Measurements from ENCODE around the gene LATS2.

The LATS2 gene

DNA sequence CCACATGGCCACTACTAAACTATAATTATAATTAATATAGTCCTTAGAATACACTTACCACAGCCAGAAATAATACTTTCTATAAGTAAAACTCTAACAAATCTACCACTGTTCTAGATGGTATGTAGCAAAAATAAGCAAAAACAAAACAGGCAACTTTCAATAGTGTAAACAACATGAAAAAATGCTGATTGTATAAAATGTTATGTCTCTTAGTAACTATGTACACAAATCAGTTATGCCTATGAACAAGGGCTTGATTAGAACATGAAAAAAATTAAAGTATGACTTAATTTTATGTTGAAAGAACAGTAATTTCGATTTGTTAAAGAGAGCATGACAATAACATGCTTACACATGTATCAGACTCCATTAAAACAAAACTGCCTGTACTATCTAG, 60.7 kb downstream of the LATS2 start:
- no peak for DNase-seq (ENCODE audit: low read depth)
- no peak overlapping the region for H3K4me3 ChIP-seq (ENCODE audit: low read depth, low read length)

DNA sequence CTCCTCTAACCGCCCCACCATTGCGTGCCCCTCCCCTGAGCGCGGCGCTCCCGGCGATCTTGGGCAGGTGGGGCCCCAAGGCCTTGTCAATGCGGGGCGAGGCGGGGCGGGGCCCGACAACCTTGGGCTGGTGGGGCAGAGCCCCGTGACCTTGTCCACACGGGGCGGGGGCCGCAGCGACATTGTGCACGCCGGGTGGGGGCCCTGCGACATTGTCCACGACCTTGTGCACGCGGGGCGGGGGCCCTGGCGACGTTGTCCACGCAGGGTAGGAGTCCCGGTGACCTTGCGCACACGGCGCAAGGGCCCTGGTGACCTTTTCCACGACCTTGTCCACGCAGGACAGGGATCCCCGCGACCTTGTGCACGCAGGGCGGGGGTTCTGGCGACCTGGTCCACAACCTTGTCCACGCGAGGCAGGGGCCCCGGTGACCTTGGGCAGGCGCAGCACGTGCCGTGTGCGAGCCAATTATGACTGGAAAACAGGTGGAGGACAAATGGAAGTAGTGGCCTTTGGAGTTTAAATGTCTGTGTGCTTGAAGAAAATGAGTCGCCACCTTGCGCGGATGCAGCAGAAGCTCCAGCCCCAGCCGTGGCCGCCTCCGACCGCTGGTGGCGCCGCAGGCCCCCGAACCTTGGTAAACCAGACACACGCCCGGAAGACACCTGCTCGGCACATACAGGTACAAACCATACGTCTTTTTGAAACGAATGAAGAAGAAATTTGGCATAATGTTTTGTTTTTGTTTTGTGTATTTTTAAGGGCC, 62.6 kb downstream of the LATS2 start:
- no peak for DNase-seq (ENCODE audit: low read depth)
- H3K4me3 ChIP-seq (ENCODE audit: low read depth, low read length) = no peak overlapping the region

DNA sequence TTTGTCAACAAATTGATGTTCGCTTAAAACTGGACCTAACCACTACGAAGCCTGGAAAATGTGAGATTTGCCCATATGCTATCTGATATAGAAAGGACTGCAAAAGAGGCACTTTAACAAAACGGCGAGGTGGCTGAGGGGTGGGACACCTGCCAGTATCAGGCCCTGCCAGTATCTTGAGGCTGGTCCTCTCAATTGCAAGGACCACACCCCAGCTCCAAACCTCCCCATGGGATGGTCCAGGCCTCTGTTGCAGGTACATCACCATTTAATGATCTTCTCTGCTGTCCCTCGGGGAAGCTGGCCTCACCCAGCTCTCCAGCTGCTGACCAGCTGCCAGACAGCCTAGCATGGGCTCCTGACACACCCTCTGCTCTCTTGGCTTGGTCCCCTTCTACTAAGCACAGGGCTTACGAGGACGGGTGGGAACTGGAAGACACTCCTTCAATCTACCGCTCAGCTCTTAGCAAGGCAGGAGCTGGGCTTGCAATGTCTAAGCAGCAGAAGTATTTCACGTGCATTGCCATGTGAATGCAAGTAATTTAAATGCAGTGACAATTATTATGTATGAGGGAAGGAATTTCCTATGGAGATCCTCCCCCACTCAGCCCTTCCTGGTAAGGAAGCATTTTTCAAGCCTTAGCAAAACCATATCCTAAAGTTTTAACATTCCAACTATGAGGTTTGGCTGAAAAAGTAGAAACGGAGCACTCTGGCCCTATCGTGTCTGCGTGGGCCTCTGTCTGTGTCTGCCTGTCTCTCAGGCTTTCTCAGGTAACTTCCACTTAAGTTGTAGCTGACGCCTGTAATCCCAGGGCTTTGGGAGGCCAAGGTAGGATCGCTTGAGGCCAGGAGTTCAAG, 63.9 kb downstream of the LATS2 start:
- peak; percentile 66 for DNase-seq (ENCODE audit: low read depth)
- no peak overlapping the region for H3K4me3 ChIP-seq (ENCODE audit: low read depth, low read length)

DNA sequence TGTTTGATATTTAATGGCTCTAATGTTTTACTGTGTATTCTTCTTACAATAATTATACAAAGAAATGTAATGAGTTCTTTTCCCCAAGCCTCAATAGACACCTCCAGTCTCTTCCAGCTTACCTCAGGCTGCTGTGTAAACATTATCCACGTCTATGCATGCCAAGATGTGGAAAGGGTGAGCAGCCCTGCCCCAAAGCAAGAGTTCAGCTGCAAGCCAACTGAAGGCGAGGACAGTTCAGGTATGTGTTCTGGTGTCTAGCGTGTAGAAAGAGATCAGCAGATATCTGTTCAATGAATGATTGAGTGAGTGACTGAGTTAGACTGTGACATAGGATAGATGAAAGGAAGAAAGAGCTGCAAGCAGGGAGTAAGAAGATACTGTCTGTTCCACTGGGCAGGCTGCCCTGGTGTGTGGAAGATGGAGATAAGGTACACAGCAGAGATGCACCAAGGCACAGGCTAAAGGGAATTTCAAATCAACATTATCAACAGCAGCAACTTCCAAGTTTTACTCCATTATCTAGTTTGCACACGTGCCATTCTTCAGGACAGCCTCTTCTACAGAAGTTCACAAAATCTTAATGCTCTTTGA, 66.0 kb downstream of the LATS2 start:
- no peak for DNase-seq (ENCODE audit: low read depth)
- no peak overlapping the region for H3K4me3 ChIP-seq (ENCODE audit: low read depth, low read length)

DNA sequence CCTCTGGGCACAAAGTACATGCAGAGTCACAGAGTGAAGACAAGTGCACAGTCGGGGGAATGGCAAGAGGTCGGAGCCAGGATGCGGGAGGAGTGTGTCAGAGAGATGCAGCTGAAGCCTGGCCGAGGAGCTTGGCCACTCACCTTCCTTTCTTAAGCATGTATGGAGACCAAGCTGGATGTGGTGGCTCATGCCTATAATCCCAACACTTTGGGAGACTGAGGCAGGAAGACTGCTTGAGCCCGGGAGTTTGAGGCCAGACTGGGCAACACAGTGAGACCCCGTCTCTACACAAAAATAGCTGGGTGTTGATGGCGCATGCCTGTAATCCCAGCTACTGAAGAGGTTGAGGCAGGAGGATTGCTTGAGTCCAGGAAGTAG, 67.0 kb downstream of the LATS2 start:
- H3K4me3 ChIP-seq (ENCODE audit: low read depth, low read length) = no peak overlapping the region
- no peak for DNase-seq (ENCODE audit: low read depth)

DNA sequence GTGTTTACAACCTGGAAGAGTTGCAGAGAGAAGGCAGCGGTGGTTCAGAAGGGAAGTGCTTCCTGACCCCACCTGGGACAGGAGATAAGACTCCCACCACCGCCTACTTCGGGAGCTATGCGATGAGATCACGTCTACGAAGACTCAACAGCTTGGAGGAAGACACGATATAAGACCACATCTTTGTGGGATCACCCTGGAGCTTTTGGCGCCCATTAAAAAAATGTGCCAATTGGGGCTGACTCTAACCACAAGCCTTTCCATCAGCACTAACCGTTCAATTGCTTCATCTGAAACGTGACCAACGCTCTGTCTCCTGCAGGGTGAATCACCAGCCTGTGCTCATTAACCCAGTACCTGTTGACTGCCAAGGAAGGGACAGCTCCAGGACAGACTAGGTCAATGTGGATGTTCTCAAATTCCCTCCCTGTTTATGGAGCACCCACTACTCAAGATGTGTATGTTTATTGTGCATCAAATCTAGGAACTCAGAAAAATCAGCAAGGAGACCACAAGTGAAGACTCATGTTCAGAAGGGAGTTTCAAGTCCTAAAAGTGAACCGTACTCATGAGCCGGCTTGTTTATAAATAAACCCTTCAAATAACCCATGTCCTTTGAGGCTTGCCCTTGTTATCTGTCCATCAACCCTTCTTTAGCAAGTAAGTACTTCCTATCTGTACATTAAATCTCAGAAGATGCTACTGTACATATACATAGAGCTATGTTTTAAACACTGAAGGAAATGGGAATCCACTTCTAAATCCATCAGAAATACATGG, 67.5 kb downstream of the LATS2 start:
- peak; percentile 63 for DNase-seq (ENCODE audit: low read depth)
- H3K4me3 ChIP-seq (ENCODE audit: low read depth, low read length) = no peak overlapping the region

DNA sequence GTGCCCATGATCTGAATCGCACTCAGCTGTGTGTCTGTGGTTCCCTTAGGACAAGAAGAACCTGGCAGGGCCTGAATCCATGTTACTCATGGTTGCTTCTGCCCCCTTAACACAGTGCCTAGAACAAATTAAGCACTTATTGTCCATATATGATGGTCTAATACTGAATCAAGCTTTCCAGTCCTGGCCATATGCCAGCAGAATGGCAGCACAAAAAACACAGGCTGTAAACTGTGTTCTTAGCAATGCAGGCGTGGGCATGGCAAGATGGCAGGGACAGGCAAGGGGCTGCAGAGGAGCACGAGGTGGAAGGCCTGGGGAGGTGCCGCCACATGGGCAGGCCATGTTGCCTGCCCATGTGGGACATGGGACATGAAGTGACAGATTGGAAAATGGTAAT, 68.2 kb downstream of the LATS2 start:
- no peak for DNase-seq (ENCODE audit: low read depth)
- no peak overlapping the region for H3K4me3 ChIP-seq (ENCODE audit: low read depth, low read length)

DNA sequence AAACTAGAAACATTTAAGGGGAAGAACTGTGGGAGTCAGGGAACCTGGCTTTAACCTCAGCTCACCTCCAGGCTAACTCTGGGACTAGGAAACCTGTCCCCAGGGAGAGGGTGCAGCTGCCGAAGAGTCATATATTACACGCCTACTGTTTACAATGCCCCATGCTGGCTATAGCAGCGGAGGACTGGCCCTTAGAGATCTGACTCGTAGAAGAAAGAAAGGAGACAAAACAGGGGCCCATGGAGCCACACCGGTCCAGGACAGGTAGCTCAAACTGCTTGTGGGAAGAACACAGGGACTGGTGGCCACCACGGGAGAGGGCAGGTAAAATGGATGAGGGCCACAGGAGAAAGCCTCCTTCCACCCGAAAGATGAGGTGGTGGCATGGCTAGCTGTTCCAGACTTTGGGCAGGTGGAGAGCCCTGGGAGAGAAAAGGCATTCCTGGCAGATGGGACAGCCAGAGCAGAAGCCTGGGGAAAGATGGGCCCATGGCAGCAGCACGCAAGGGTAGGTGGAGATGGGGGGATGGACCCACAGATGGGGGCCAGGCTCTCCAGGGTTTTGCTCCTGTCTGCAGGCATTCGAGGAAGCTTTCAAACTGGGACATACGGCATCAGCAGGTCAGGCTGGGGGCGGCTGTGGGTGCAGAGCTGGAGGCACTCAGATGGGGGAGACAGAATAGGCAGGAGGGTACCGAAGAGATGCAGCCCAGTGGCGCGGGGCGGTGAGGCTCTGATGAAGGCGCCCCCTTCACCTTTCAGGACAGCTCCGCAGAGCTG, 69.5 kb downstream of the LATS2 start:
- H3K4me3 ChIP-seq (ENCODE audit: low read depth, low read length) = no peak overlapping the region
- DNase-seq (ENCODE audit: low read depth) = no peak

DNA sequence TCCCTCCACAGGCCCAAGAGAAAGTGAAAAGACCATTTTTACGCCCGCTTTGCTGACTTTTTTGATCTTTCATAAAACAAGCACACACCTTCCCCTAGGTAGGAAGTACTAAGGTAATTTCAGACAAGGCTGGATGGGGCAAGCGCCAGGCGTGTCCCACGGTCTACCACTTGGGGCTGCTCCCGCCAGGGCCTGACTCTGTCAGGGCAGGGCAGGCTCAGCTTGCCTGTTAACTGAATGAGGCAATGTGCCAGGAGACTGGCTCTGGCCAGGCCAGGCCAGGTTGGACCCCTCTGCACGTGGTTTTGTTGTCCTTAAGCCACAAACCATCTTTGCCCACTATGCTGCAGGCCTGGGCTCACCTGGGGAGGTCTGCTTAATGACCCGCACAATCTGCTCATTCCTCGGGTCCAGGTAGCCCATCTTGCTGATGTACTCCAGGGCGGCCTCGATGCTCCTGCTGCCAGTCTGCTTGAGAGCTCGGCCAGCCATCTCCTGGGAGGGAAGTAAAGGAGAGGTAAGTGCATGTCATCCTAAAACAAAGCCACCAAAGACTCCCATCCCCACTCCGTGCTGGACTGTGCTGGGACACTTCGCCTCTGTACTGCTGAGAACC, 70.4 kb downstream of the LATS2 start:
- H3K4me3 ChIP-seq (ENCODE audit: low read depth, low read length) = no peak overlapping the region
- DNase-seq (ENCODE audit: low read depth) = no peak

DNA sequence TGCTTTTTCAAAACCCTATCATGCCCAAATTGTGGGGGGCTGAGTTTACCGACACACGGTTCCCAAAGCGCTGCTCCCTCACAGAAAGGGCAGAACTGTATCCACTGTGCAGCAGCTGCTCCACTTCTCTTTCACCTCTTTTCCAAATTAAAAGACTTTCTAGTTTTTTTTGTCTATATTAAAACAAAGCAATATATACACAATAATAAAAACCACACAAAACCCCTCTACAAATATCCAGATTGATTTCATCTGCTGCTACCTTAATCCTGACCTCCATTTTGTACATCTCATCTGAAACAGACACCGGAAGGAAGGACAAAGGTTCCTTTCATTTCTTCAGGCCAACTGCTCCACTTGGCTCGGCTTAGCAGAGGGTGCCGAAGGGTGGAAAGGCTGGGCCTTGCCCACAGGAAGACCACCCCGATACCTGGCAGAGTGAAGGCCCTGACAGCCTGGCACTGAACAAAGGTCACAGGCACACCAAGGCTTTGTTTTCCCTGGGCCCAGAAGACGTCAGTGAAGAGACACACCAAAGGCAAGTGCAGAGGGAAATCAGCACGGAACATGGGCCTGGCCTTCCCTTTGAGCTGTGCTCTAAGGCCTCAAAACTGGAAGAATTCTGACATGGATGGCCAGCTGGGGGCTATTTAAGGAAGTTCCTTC, 71.6 kb downstream of the LATS2 start:
- DNase-seq (ENCODE audit: low read depth) = no peak

DNA sequence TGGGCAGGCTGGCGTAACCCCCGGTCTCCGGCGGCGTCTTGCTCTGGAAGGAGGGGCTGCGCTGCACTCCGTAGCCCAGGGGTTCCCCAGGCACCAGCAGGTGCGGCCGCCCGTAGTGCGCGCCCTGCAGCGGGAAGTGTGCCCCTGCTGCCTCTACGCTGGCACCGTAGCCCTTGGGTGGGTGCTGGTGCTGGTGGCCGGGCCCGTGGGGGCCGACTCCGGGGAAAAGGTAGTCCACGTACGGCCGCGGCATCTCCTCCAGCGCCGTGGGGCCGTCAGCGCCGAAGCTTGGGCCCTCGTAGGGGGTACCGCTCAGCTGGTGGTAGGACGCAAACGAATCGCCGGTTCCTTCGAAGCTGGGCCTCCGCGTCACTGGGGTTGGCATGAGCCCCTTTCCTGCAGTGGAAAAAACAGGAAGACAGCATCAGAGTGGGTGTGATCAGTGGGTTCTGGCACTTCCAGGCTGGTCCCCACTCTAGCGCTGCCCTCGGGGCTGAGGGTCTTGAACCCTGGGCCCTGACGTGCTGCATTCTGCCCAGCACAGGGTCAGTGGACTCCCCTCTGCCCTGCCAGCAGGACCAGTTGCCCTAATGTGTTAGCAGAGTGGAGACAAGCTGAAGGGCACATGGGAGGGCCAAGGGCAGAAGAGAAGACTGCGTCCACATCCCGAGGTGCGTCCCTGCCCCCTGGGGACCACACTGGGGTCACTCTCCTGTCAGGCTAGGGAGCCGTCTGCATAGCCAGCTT, 72.3 kb downstream of the LATS2 start:
- no peak overlapping the region for H3K4me3 ChIP-seq (ENCODE audit: low read depth, low read length)
- DNase-seq (ENCODE audit: low read depth) = no peak

More for the DNA sequence above, 71.6 kb downstream of the LATS2 start:
- H3K4me3 ChIP-seq (ENCODE audit: low read depth, low read length) = no peak overlapping the region

DNA sequence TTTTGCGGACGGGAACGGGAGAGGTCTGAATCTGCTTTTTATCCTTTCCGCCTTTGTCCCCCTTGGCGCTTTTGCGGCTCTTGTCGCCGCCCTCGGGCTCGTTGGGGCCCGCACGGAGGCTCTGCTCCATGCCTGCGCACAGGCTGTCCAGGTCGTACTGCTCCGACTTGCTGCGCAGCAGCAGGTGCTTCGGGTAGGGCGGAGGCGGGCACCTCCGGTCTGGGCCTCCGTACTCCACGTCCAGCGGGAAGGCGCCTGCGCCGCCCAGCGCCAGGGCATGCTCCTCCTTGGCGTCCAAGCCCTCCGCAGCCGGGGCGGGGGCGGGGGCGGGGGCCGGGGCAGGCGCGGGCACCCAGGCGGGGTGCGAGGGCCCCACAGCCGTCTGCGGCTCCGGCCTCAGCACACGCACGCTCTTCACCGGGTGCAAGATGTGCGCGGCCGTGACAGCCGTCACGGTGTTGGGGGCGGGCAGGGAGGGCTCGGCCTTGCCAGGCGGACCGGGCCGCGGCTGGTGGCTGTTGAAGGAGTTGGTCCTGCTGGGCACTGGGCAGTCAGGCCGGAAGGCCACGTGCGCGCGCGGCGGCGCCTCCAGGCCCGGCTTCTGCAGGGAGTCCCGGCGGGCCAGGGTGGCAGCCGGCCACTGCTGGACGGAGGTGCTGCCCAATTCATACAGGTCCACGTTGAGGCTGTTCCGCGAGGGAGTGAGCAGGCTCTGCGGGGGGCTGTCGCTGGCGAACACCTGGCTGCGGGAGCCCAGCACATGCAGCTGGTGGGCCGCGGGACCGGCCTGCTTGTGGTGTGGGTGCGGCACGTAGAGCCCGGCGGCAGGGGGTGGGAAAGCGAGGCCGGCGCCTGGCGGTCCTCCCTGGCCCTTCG, 73.1 kb downstream of the LATS2 start:
- no peak for DNase-seq (ENCODE audit: low read depth)
- no peak overlapping the region for H3K4me3 ChIP-seq (ENCODE audit: low read depth, low read length)

DNA sequence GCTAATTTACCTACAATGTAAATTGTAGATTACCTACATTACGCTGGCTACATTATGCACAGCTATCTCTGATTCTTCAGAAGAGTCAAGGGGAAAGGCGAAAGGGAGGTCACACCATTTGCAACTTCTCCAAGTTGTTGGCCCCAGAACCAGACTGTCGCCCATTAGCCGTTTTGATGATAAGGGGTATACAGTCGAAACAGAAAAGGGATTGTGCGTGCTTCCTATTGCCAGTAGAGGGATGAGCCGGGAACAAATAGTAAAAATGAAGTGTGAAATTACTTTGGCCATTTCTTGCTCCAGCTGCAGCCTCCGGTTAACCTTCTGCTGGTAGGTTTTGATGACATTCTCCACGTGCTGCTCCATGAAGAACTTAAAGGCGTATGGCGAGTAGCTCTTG, 73.8 kb downstream of the LATS2 start:
- no peak for DNase-seq (ENCODE audit: low read depth)
- no peak overlapping the region for H3K4me3 ChIP-seq (ENCODE audit: low read depth, low read length)

DNA sequence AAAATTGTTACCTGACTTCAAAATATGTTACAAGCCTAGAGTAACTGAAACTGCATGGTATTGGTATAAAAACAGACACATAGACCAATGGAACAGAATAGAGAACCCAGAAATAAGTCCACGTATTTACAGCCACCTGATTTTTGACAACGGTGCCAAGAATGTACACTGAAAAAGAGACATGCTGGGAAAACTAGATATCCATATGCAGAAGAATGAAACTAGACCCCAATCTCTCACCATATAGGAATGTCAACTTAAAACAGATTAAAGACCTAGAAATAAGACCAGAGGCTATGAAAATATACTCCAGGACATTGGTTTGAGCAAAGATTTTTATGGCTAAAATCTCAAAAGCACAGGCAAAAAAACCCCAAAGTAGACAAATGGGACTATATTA, 76.5 kb downstream of the LATS2 start:
- no peak for DNase-seq (ENCODE audit: low read depth)
- no peak overlapping the region for H3K4me3 ChIP-seq (ENCODE audit: low read depth, low read length)

DNA sequence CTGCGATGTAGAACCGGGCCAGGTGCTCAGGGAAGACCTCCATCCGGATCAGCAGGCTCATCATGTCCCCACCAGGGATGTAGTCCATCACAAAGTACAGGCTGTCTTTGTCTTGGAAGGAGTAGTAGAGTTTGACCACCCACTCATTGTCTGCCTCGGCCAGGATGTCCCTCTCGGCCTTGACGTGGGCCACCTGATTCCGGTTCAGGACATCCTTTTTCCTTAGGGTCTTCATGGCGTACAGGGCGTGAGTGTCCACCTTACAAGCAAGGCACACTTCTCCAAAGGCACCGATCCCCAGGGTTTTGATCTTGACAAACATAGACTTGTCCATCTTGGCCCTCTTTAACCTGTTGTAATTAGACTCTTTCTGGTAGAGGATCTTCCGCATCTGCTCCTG, 78.0 kb downstream of the LATS2 start:
- no peak for DNase-seq (ENCODE audit: low read depth)
- H3K4me3 ChIP-seq (ENCODE audit: low read depth, low read length) = no peak overlapping the region

DNA sequence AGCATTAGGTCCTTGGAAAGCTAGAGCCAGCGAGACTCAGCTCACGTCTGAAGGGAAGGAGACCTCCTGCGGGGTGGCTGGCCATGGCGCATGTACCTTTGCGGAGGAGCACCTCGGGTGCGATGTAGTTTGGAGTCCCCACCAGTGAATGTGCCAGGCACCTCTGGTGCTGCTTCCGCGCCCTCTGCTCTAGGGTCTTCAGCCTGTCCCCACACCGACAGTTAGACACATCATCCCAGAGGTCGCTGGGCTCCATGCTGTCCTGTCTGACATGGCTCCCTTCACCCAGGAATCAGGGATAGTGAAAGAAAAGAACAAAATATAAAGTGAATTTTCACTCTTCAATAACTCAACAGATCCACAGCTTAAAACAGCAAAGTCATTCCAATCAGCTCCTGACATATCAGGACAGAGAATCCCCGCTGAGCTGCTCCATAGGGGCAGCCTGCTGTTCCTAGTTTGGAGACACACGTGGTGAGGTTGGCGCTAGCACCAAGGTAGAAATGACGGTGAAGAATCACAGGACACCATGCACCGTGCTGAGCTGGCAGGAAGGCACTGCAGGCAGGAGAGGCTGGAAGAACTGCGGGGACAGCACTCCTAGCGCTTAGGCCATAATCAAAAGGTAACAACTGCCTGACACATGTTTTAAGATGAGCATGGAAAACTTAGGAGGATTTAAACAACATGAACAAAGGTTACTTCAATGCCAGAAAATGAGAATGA, 79.9 kb downstream of the LATS2 start:
- no peak overlapping the region for H3K4me3 ChIP-seq (ENCODE audit: low read depth, low read length)
- DNase-seq (ENCODE audit: low read depth) = no peak
